Brain pericyte (primary cell): ENCODE results near the gene GIMAP6.
"Not testable (repeated sequence)": the region's sequence is repeated elsewhere in the genome, so short reads cannot be mapped to it uniquely, and the experiment has no call there.

Source experiments
- DNase-seq: peaks from one replicate; pipeline ENCODE4 v3.0.0-alpha.2; 2012; ENCODE audit warnings: low read depth, low spot score

GIMAP6 gene

DNA sequence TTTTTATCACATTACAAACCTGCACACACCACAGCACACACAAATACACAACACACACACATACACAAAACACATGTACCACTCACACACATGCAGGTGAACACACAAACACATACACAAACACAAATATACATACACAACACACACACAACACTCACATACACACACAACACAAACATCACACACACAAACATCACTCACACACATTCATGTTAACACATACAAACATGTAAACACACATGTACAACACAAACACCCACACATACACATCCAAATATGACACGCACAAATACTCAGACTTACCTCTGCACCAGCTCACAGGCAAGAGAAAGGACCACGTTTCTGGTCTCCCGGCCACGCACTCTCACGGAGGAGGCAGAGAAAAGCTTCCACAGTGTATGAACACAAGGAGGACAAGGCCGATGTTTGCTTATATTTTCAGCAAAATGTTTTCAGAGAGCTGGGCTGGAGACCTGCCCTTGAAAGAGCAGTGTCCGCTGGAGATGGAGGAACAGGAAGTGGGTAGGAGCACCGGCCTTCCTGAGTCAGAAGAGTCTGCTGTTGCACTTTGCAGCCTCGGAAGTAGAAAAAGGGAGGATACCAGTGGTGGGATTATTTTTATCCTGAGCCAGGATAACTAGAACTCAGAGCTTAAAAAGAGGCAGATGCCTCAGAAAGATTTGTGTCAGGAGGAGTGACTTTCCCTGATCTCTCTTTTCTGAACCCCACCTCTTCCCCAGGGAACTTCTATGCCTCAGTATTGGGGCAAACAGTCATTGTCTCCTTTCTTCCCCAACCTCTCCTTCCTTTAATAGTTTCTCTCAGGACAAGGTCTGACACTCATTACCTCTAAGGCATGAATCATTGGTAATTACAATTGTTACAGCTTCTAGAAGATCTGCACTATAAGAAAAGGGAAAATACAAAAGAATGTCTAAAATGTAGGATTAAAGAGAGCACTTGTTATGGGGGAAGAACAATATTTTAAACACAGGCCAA is at the start of gene GIMAP6:
Gene GIMAP6, minus strand, starts transcription at position 520 of the 999 bp plus-strand sequence. CDS start 2,243 bp downstream, outside the sequence.
- DNase-seq = no peak

DNA sequence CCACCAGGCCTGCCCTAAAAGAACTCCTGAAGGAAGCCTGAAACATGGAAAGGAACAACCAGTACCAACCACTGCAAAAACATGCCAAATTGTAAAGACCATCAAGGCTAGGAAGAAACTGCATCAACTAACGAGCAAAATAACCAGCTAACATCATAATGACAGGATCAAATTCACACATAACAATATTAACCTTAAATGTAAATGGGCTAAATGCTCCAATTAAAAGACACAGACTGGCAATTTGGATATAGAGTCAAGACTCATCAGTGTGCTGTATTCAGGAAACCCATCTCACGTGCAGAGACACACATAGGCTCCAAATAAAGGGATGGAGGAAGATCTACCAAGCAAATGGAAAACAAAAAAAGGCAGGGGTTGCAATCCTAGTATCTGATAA is 48.2 kb upstream of the GIMAP6 start:
- not testable (repeated sequence) for DNase-seq

- not testable (repeated sequence) for DNase-seq
Measured at GRCh38 chr7:150678601-150679000, 46.4 kb upstream of the GIMAP6 start.

GRCh38 chr7:150676854-150677253 is 44.7 kb upstream of the GIMAP6 start:
- DNase-seq = not testable (repeated sequence)

DNA sequence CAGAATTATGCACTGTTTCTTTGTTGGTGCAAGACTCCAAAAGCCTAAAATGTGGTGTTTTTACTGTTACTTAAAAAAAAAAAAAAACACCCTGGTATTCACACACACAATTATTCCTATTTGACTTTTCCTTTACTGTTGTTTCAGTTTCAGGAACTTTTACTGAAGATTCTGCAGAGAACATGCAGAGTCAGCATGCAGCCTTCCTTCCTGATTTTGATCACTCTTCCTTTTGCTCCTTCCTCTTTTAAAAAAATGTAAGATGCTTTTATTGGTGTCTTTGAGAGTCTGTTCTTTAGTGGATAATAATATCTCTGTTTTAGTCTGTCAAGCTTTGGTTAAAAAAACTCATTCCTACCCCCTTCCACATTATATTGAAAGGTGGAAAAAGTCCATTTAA is 44.1 kb upstream of the GIMAP6 start:
- not testable (repeated sequence) for DNase-seq

DNA sequence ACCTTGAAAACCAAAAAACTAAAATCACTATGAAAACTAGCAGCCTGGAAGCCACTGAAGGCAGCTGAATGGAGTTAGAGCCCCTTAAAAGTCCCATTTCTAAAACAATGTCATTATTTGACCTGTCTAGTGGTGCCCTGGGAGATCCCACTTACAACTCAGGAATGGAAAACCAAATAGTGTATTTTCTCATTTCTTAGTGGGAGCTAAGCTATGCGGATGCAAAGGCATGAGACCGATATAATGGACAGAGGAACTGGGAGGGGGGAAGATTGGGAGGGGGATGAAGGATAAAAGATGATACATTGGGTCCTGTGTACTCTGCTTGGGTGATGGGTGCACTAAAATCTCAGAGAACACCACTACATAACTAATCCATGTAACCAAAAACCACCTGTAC is 43.5 kb upstream of the GIMAP6 start:
- no peak for DNase-seq

DNA sequence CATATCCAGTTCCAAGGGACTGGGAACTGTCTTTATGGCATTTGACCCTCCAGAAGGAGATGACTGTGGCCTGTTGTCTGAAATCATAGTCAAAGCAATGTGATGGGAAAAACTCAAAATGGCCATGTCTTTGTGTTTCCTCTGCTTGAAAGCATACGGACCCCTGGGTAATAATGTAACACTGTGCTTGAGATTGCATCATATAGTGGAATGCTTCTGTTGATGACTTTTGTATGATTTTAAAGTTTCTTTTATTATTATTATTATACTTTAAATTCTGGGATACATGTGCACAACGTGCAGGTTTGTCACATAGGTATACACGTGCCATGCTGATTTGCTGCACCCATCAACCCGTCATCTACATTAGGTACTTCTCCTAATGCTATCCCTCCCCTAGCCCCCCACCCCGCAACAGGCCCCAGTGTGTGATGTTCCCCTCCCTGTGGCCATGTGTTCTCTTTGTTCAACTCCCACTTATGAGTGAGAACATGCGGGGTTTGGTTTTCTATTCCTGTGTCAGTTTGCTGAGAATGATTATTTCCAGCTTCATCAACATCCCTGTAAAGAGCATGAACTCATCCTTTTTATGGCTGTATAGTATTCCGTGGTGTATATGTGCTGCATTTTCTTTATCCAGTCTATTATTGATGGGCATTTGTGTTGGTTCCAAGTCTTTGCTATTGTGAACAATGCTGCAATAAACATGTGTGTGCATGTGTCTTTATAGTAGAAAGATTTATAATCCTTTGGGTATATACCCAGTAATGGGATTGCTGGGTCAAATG is 39.8 kb upstream of the GIMAP6 start:
- not testable (repeated sequence) for DNase-seq

GRCh38 chr7:150668977-150669376 is 36.8 kb upstream of the GIMAP6 start:
- DNase-seq = no peak

DNA sequence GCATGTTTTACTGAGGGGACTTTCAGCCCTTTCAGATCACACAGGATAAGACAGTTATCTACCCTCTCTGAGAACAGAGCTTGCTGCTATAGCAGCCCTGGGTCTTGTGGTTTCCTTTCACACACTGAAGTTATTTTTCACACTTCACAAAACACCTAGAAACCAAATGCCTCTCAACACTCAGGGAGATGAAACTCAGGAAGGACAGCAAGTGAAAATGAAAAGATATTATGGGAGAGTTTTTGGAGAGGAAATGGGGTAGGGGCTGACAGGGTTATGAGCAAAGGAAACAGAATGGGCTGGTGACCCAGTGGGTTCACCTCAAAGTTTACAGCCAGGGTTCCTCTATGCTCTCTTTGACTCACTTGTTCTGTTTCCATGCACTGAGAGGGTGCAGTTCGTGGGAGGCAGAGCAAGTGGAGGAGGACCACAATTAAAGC is 36.3 kb upstream of the GIMAP6 start:
- no peak for DNase-seq

DNA sequence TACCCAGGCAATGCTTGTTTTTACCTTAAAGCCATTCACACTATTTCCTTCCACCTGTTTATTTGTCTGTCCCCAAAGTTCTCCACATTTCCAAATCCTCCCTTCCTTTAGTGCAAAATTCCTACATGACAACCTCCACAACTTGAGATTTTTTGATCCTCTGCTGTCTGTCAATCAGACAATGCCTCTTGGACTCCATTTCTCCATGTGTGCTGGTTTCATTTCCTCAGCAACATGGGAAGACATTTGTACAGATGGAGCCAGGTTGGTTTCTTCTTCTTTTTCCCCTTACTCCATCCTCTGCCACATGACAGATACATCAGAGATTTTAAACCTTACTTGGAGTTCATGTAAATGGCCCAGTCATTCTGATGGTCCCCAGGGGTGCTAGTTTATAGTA is 34.2 kb upstream of the GIMAP6 start:
- DNase-seq = no peak

DNA sequence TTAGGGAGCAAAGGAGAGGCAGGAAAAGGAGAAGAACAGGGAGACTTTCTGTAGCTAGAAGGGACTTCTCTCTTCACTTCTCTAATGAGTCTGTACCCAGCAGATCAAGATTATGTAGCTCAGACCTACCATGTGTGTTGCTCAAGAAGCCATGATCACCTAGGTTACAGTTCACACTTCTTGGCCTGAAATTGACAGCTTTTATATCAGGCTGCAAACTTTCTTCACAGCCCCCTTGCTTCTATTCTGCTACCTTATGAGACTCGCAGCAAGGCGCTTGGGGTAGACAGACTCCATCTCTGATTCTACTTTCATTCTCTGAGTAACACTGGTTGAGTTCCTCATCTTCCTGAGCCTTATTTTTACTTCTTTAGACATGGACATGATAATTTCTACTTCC is 33.7 kb upstream of the GIMAP6 start:
- no peak for DNase-seq

DNA sequence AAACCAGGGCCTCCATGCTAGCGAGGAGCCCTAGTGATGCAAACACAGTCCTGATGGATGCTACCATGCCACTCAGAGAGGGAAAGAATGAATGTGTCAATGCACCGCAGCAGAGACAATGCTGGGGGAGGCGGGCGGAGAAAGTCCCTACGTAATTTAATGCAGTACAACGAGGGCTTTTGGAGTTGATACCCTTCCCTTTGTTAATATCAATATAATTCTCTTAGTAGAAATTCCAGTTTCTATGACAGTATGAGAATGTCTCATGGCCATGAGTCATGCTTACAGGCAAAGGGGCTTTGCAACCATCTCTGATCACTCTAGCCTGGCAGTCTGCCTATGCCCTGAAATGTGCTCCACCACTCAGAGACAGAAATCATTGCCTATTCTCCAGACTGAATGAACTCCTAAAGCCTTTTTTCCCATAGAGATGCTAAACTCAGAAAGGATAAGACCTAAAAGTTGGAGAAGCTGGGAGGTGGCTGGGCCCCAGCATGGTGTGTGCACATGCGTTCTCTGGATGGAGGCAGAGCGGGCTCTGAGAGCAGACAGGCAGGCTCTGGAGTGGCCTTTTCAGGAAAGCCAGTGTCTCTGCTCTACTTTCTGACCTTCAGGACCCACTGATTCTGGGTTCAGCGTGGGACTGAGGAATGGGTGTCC is 33.0 kb upstream of the GIMAP6 start:
- no peak for DNase-seq

- DNase-seq = no peak
Measured at GRCh38 chr7:150663802-150664494, 31.8 kb upstream of the GIMAP6 start.

DNA sequence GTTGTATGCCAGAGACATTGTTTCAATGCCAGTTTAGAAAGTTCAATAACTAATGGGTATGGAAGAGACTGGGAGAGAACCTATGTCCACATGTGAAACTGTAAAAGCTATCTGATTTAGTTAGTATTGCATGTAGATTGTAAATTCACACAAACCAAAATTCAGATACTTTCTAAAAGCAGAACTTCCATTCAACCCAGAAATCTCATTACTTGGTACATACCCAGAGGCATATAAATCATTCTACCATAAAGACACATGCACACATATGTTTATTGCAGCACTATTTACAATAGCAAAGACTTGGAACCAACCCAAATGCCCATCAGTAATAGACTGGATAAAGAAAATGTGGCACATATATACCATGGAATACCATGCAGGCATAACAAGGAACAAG is 30.6 kb upstream of the GIMAP6 start:
- DNase-seq = not testable (repeated sequence)

DNA sequence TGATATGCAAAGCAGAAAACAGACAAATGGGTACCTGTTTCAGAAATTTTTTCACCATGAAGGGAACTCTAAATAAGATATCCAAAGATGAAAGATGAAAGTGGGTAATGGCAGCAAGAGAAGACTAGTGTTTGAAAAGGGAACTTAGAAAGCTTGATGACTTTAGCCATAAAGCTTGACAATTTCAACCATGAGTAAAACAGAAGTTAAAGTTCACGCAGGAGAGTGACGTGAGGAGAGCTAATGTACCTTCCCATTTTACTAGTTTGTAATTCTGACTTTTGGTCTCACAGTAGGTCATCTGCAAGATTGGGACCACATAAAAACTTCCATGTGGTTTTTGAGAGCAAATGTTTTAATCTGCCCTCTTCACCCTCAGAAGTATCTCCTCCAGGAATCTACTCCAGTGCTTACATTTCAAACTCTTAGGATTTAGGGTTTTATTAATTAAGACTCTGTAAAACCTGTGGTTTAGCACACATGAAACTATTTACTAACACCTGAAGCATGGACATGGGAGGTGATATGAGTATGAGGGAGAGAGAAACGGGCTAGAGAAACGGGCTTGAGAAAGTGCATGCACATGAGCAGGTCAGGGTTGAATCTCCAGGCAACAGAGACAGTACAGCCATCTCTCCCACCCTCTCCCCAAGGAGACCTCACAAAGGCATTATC is 28.9 kb upstream of the GIMAP6 start:
- no peak for DNase-seq

- DNase-seq = no peak
Measured at GRCh38 chr7:150657526-150657925, 25.3 kb upstream of the GIMAP6 start.

- no peak for DNase-seq
Measured at GRCh38 chr7:150656047-150656446, 23.9 kb upstream of the GIMAP6 start.

GRCh38 chr7:150654692-150655091 is 22.5 kb upstream of the GIMAP6 start:
- no peak for DNase-seq

- no peak for DNase-seq
Measured at GRCh38 chr7:150649080-150649385, 16.8 kb upstream of the GIMAP6 start.

GRCh38 chr7:150648353-150649079 is 16.3 kb upstream of the GIMAP6 start:
- DNase-seq = no peak
